Stimulated activated CD4-positive, alpha-beta T cell treated with anti-CD3 and anti-CD28 coated beads, Interleukin-4, amount 100 ng/mL, for 24 hours (primary cell): ENCODE results near the gene VAT1L.
"Not testable (repeated sequence)": the region's sequence is repeated elsewhere in the genome, so short reads cannot be mapped to it uniquely, and the experiment has no call there.

ENCODE experiments used
- DNase-seq: peaks from one replicate; pipeline ENCODE4 v3.0.0-alpha.2; 2020

VAT1L gene

DNA sequence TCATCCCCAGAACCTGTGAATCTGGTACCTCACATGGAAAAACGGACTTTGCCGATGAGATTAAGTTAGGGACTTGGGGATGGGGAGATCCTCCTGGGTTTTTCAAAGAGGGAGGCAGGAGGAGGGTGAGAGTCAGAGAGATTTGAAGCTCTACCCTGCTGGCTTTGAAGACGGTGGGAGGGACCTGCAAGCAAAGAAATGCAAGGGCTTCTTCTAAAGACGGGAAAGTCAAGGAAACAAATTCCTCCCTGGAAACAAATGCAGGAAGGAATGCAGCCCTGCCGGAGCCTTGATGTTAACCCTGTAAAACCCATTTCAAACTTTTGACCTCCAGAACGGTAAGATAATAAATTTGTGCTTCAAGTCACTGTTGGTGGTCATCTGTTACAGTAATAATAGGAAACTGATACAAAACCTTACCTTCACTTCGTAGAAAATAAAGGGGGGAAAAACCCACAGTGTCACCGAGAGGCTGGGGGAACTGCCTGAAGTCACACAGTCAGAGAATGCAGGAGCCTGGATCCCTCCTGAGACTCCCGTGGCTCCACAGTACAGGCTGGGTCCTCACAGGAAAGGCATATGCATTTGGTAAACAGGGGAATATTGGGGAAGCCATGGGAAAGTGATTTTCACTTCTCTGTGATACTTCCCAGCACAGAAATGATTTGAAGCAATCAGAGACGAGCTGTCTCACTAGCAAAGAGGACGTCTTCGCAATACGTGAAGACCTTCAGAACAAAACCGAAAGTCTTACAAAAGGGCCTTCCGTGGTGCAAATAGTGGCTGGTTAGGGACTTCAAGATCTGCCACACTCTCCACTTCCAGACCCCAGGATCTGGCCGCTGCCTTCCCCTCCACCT is 175.1 kb downstream of the VAT1L start:
- DNase-seq, result no peak

DNA sequence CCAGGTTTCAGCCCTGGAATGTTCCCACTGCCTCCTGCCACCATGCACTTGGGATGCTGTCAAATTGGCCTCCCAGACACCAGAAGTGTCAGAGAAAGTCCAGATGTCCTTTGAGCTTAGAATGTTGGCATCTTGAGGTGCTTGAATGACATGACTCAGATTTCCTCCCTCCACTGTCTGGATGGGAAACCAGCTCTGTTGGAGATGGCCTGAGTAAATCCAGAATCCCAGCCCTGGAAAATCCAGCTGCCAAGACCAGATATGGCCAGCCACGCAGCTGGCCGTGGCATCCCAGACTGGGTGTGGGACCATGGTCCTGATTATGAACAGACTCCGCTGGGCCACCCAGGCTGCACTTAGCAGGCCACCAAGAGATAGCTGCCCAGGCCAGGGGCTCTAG is 177.0 kb downstream of the VAT1L start:
- no peak for DNase-seq

DNA sequence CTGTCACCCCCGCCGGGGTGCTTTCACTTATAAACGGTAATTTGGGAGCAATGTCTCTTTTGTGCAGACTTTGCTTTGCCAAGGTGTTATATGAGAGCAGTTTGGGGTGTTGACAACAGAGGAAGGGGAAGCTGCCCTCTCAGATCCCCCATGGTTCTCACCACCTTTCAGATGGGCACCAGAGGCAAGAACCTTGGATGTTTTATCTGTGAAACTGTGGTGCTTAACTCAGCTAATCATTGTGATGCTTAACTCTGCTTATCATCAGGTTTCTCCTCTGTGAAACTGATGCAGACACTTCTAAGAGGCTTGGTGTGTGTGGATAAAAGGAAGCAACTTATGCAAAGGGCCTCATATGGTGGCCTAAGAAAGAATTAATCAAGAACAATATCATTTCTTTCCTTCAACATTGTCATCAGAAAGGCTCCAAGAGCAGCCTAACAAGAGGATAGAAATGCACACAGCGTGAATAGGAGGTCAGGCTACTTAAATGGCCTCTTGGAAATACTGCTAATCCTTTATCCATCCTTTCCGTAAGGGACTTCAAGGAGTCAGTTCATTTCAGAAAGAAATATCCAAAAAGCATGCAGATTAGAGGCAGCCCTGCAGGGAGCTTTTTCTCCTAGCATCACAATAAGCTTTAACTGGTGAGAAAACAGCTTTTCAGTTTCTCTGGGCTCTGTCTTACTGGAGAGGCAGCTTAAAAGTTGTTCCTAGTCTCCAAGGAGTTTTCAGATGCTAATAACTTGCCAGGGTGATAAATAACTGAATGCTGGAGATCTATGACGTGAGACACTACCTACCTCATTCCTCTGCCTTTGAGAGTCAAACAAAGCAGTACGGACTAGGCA is 178.9 kb downstream of the VAT1L start:
- no peak for DNase-seq

DNA sequence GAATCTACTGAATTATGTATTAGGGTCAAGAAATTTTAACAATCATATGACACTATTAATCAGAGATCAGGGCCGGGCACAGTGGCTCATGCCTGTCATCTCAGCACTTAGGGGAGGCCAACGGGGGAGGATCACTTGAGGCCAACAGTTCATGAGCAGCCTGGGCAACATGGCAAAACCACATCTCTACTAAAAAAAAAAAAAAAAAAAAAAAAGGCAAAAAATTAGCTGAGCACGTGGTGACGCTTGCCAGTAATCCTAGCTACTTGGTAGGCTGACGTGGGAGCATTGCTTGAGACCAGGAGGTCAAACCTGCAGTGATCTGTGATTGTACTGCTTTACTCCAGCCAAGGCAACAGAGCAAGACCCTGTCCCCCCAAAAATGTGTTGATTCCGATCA is 181.5 kb downstream of the VAT1L start:
- no peak for DNase-seq

DNA sequence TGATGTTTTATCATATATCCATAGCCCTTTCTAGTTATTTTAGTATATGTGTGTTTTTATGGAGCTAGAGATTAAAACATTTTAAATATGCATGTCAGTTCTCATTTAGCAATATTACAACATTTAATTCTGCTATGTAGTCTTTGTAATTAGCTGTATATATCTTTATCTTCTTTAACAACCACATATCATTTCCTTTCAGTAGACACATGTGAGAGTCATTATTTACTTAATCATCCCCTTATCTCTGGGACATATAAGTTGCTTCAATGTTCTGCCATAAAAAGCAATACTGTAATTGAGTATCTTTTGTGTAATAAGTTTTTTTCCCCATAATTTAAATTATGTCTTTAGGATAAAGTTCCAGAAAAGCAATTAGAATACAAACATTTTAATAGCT is 182.0 kb downstream of the VAT1L start:
- DNase-seq, result no peak

DNA sequence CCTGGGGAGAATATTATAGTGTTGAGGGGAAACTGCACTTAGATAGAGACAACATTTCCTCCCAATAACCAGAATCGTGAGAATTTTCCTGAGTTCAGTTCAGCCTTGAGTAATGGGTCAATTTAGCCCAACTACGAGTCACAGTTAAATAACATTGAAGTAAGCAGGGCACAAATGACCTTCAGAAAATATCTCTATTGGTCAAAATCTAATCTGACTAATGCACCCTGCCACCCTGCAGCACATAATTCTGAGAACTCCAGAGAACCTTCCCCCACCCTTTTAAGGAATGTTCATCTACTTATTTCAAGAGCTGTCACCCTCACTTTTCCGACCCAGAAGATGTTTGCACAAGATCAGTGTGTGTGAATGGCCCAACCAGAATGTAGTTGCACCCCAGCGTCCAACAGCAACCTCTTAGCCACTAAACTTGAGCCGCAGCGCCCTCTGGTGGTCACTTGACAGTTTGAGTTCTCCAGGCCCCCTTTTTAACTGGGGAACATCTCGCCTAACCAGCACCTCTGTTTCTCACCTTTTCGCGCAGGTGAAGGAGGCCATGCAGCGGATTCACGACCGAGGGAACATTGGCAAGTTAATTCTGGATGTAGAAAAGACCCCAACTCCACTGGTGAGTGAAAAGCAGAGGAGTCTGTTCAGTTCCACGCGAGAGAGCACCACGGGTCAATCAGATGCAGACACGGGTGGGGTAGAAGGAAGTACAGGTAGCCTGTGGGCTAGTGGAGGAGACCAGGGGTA is 183.1 kb downstream of the VAT1L start:
- peak; percentile 77 for DNase-seq

DNA sequence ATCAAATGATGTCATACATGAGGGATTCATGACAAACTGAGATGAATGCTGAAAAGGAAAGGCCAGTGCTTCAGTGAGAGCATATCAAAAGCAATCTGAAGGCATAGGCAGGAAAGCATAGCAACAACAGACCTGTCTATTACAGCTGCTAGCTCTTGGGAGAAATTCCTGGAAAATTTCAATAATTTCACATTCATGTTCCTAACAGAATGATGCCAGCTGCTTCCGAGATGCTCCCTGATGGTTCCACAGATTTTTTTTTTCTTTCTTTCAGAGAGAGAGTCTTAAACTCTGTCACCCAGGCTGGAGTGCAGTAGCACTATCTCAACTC is 183.7 kb downstream of the VAT1L start:
- no peak for DNase-seq

DNA sequence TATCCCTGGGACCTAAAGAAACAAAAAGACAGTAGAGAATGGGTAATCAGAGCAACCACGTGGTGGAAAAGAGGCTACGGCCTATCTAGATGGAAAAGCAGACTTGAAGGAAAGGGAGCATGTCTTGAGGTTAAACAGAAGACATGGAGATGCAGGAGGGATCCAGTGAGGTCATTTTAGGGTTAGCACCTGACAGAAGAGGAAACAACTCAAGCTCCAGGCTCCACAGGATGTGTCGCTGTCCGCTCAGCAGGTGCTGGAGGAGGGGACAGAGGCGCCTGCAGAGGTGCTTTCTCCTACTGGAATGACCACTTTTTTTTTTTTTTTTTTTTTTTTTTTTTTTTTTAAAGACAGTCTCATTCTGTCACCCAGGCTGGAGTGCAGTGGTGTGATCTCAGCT is 186.5 kb downstream of the VAT1L start:
- DNase-seq, result no peak

DNA sequence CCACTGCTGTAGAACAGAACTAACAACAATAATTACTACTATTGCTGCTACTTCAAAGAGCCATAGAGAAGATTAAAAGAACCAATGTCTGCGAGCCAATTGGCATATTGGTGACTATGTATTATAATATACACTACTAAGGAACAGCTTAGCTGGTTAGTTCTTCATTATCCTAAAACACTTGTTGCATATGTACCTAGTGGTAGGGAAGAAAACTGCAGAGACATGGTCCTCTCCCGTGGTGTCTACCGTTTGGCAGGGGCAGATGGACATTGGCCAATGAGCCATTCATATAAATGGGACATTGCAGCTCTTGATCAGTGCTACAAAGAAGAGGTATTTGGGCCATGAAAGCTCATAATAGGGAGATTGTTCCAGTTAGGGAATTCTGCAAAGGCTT is 187.6 kb downstream of the VAT1L start:
- DNase-seq, result no peak

DNA sequence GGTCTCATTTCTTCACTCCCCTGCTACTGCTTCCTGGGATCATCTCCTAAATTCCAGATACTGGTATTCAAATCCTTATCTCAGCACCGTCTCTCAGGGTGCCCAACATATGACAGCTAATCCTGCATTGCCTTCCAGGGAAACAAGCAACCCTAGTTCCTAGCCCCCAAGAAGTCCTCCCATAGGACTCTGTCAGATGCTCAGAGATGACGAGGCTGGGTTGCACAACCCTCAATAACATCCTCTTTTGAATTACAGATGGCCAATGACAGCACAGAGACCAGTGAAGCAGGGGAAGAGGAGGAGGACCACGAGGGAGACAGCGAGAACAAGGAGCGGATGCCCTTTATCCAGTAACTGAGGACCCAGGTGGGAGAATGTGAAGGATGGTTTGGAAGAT is 189.0 kb downstream of the VAT1L start:
- no peak for DNase-seq

DNA sequence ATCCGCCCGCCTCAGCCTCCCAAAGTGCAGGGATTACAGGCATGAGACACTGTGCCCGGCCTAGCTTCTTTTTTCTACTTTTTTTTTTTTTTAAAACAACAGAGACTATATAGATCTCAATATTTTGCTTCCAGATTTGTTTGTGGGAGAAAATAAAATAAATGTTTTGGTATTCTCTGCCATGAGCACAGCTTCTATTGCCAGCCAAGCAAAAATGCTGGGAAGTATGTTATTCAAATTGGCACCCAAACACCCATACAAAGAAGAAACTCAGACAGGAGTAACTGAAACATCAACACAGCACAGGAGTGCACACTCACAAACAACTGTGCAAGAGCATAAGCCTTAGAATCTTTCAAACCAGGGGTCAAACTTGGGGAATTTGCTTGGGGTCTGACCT is 196.7 kb downstream of the VAT1L start:
- DNase-seq, result no peak

DNA sequence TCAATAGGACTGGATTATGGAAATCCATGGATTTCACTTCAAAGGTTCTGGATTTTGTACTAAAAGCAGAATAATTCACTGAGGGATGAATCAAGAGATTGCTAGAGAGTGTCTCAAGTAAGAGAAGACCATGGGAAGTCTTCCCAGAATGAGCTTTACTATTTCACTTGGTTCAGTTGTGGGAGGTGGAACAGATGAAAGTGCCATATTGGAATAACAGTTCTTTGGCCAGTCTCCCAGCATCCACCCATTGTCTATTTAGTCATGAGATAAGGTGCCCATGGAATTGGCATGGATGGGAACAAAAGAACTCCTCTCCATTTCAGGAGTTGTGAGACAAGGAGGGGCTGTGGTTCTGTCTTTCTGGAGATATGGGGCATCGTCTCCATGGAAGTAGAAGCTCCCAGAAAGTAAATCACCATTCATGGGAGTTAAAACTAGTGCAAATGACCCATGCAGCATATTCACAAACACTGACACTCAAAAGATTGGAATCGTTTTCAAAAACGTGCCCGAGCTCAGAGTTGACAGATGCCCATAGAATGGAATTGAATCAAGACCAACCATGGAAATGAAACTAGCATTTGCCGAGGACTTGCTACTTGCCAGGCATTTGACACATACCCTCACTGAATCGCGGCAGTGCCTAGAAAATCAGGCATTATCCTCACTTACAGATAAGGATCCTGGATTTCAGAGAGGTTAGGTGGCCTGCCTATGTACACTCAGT is 197.8 kb downstream of the VAT1L start:
- no peak for DNase-seq

DNA sequence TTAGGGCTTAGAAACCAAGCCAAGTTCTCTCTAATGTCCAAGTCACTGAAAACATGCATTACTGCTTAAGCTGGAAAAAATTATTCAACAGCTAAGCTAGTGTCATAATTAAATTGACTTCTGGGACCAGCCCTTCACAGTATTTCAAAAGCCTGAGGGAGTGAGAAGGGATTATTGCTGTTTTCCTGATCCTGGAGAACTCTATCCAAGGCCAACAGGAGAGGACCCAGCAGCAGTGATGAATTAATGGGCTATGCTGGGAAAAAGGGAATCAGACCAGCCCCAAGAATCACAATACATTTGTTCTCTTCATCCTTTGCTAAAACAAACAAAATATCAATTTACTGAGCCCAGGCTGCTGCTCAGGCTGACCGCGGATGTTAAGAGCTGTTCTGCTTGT is 199.4 kb downstream of the VAT1L start:
- DNase-seq, result no peak

DNA sequence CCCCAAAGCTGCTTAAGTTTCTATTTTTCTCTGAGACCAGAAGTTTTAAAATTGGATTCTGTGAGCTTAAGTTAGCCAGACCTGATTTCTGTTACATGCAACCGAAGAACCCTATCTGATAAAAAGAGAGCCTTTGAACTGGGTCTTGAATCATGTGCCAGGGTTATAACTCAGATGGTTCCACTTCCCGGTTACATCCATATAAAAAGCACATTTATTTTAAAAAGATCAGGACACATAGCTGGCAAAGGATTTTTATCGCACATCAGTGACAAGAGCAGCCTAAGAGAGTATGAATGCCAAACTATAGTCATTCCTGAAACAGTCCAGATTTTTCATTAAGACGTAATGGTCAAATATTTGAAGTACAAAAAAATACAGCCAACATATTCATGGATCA is 201.5 kb downstream of the VAT1L start:
- DNase-seq, result no peak

DNA sequence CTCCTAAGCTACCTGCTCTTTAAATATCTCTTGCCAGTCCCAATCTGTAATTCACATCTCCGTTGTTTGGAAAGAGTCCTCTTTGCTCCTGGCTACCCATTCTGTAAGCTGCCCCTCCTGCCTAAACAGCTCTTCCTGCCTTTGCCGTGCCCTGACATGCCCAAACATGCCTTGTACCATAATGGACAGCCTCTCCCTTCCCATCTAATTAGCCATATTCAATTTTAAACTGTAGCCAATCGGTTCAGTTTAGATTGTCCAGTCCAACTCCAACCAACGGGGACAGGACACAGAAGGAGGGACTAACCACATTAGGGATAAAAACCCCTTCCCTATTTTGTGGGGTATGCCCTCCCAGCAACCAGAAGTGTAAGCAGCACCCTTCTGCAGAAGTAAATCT is 203.3 kb downstream of the VAT1L start:
- DNase-seq, result no peak

DNA sequence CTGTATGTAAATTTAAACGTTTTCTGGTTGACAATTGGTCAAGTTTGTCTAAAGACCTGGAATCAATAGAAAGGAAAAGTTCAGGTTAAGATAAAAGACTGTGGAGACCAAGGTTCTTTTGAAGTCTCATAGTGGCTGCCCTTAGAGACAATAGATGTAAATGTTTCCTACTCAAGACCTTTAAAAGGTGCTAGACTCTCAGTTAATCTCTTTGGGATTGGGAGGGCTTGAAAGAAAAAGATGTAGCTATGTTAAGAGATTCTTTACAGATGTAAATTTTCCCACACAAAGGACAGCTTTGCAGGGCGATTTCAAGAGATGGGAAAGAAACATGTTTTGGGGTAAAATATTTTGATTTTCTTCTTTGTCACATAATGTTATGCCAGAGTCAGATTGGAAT is 204.0 kb downstream of the VAT1L start:
- DNase-seq, result not testable (repeated sequence)

DNA sequence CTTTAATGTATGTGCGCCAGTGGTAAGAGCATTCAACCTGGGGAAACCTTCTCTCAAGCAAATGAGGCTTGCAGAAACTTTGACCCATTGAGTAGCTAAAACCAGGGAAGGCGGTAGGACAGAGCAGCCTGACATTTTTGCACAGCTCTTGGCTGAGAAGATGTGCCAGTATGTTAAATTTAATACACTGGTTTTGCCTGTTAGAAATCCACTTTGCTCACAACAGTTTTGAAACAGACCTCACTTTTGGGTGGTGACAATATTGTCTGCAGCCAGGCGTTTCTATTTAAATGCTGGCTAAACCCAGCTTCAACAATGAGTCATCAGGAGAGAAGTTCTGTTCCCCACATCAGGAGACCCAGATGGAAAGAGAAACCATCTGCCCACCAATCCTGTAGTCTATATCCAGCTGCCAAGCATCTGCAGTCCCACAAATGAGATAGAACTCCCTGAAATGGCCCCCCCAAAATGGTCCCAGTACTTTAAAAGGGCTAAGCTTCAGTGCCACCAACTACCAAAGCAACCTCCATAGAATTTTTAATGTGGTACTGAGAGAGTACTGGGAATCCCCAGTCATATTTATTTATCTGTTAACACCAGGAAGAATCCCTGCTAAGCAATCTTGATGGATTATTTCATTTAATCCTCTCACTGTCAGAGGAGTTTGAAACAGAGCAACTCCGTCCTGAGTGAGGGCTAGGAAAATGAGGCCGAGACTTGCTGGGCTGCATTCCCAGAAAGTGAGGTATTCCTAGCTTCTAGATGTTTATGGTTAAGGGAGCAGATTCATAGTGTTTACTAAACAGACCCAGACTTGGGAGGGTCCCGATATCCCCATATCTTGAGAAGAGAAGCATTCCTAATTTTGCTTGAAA is 205.0 kb downstream of the VAT1L start:
- DNase-seq, result no peak

DNA sequence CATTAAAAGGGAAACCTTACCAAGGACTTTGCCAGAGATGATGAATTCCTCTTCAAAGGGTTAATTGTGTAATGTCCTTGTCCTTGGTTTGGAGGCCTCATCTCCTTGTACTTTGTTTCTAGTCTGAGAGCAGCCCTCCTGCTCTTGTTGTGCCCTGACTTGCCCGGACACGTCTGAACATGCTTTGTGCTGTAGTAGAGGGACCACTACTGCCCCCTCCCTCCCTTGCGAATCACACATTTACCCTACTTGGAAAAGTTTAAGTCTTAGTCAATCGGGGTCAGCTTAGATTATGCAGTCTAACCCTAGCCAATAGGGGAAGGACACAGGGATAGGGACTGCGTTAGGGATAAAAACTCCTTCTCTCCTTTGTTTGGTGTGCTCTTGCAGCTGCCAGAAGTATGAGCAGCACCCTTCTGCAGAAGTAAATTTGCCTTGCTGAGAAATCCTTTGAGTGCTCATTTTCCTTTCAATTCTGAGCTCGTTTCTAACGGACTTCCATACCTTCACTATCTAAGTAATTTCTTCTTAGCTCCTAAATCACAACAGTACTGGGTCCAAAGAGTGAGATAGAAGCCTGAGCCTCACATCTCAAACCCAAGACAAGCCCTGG is 207.6 kb downstream of the VAT1L start:
- DNase-seq, result no peak

DNA sequence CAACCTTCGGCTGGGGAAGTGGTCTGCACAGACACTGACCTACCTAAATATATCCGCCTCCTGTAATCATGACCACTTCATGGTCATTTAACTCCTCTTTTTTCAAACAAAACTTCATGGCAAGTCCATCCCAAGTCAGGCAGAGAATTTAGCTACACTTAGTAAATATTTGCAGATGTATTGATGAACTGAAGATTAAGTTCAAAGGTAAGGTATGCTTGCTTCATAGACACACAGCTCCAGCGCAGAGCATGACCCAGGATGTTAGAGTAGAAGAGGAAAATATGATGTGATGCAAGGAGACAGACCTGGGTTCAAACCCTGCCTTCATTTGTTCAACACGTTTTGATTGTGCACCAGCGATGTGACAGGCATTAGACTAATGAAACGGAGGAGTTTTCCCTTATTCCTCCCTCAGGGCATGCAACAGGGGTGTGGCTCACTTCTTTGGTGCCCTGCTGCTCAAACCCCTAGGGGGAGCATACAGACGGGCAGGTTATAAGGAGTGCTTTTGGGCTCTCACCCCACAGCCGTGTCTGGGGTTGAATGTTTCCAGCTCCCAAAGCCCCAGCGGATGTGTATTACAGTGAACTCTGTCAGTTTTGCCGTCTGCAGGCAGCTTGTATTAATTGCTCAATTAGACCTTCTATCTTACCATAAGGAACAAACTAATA is 210.1 kb downstream of the VAT1L start:
- no peak for DNase-seq

DNA sequence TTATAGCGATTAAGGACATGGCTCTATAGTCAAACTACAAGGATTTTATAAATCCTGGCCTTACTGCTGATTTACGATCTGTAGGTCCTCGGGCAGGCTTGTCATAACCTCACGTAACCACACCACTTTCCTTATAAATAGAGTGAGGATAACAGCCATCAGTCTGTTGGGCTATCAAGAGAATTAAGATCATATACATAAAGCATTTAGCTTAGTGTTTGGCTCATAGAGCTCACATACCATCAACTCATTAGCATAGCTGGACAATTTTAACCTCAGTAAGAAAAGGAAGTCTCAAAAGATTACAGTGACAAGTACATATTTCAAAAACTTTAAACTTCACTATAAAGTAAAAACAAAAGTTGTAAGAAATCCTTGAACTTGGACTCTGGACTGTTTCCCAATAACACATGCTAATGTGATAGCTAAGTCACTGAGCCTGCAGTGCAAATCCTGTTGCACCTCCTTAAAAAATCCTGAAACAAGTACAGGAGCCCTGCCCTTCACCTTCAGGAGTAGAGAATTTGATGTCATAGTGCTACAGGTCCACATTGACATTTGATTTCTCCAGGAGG is 213.2 kb downstream of the VAT1L start:
- DNase-seq, result no peak
